Measurements from ENCODE around the gene GFER.
"Not testable (repeated sequence)": the region's sequence is repeated elsewhere in the genome, so short reads cannot be mapped to it uniquely, and the experiment has no call there.

The GFER gene

DNA sequence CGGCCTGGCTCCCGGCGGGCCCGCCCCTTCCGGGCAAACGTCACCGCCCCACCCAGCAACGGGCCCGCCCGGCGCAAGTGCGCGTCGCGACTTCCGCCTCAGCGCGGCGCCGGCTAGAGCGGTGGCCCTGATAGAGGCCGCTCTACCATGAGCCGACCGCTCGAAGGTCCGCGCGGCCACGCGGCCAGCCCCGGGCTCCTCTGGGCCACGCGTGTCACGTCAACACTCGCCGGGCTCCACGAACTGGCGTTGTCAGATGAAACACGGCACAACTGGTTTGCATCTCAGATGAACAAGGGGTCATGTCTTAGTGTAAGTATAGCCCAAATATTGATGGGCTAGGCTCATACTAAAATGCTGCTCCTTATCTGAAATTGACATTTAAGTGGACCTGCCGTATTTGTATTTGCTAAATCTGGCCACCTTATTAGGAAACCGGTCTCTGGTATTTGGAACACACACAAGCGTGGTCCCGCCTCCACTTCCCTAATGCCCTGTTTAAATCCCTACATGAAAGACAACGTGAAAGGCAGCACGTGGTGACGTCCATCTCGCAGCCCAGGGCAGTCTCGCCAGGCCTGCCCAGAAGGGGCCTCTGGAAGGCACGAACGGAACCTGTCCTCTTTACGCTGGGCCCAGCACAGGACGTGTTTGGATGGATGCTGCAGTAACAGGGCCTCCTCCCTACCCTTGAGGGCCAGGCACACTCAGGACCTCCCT, 26.0 kb downstream of the GFER start, which contains the start of gene ZNF598:
TSS of gene ZNF598 (minus strand) at position 31 of the 720 bp plus-strand sequence.
- TF ChIP-seq, protein P1, sequence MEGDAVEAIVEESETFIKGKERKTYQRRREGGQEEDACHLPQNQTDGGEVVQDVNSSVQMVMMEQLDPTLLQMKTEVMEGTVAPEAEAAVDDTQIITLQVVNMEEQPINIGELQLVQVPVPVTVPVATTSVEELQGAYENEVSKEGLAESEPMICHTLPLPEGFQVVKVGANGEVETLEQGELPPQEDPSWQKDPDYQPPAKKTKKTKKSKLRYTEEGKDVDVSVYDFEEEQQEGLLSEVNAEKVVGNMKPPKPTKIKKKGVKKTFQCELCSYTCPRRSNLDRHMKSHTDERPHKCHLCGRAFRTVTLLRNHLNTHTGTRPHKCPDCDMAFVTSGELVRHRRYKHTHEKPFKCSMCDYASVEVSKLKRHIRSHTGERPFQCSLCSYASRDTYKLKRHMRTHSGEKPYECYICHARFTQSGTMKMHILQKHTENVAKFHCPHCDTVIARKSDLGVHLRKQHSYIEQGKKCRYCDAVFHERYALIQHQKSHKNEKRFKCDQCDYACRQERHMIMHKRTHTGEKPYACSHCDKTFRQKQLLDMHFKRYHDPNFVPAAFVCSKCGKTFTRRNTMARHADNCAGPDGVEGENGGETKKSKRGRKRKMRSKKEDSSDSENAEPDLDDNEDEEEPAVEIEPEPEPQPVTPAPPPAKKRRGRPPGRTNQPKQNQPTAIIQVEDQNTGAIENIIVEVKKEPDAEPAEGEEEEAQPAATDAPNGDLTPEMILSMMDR (IDR thresholded peaks at IDR 0.05; ENCODE audit: borderline replicate concordance, extremely low read depth, low read length, poor library complexity, severe bottlenecking), result no peak
- no peak for TF ChIP-seq EZH2 (IDR thresholded peaks at IDR 0.05; ENCODE audit: borderline replicate concordance, low read depth, low read length, severe bottlenecking)
- DNase-seq (peak; percentile 79), ATAC-seq (ENCODE audit: insufficient read depth, low read depth) (peak; percentile 86)
- Histone ChIP-seq H3K4me3 (ENCODE audit: low read depth in 1 of 2, low read length in 2 of 2) (peak within 1 kb of the TSS; percentile 70 to 97), H3K79me2 (ENCODE audit: insufficient read depth, low read length) (peaks cover 58% of the 10 kb centered on the region), H4K20me1 (ENCODE audit: insufficient read depth, low read length) (peaks cover 44% of the 10 kb centered on the region), H2AFZ (ENCODE audit: low read depth, low read length) (peak within 1 kb of the TSS; percentile 76), H3K36me3 (ENCODE audit: insufficient read depth, low read length) (peaks cover 30% of the 10 kb centered on the region), H3K4me1 (ENCODE audit: insufficient read depth, low read length) (peaks cover 45% of the 10 kb centered on the region), H3K4me2 (ENCODE audit: insufficient read depth, low read length) (peak within 1 kb of the TSS; percentile 90), H3K27me3 (ENCODE audit: insufficient read depth, low read length, poor library complexity) (no peaks in the 10 kb centered on the region), H3K9me3 (ENCODE audit: insufficient read depth, low read length, severe bottlenecking) (no peaks in the 10 kb centered on the region), H3K27ac (ENCODE audit: low read length) (peak within 1 kb of the TSS; percentile 80), H3K9ac (ENCODE audit: low read depth, low read length) (peak within 1 kb of the TSS; percentile 95)

DNA sequence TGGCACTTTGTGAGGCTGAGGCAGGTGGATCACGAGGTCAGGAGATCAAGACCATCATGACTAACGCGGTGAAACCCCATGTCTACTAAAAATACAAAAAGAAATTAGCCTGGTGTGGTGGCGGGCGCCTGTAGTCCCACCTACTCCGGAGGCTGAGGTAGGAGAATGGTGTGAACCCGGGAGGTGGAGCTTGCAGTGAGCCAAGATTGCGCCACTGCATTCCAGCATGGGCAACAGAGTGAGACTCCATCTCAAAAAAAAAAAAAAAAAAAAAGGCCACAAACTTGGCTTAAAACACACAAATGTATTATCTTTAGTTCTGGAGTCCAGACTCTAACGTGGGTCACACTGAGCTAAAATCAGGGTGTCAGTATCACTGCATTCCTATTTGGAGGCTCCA, 27.7 kb downstream of the GFER start:
- not testable (repeated sequence) for H2AFZ ChIP-seq (ENCODE audit: low read depth, low read length); H3K9ac ChIP-seq (ENCODE audit: low read depth, low read length); DNase-seq; H3K27me3 ChIP-seq (ENCODE audit: insufficient read depth, low read length, poor library complexity); H3K9me3 ChIP-seq (ENCODE audit: insufficient read depth, low read length, severe bottlenecking); ATAC-seq (ENCODE audit: insufficient read depth, low read depth); H3K4me3 ChIP-seq (ENCODE audit: low read depth in 1 of 2, low read length in 2 of 2); H3K4me2 ChIP-seq (ENCODE audit: insufficient read depth, low read length); H3K27ac ChIP-seq (ENCODE audit: low read length)
- Histone ChIP-seq H4K20me1 (ENCODE audit: insufficient read depth, low read length) (peaks cover 26% of the 10 kb centered on the region), H3K79me2 (ENCODE audit: insufficient read depth, low read length) (peaks cover 40% of the 10 kb centered on the region), H3K4me1 (ENCODE audit: insufficient read depth, low read length) (peaks cover 32% of the 10 kb centered on the region), H3K36me3 (ENCODE audit: insufficient read depth, low read length) (peaks cover 15% of the 10 kb centered on the region)

DNA sequence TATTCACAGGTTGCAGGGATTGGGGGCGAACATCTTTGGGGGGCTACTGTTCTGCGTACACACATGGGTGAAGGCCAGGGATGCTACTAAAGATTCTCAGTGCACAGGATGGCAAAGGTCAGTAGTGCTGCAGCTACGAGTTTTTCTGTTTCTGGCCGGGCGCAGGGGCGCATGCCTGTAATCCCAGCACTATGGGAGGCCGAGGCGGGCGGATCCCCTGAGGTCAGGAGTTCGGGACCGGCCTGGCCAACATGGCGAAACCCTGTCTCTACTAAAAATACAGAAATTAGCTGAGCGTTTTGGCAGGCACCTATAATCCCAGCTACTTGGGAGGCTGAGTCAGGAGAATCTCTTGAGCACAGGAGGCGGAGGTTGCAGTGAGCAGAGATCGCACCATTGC, 29.5 kb downstream of the GFER start:
- H3K27ac ChIP-seq (ENCODE audit: low read length), result no peak overlapping the region
- peaks cover 22% of the 10 kb centered on the region for H3K79me2 ChIP-seq (ENCODE audit: insufficient read depth, low read length)
- peaks cover 14% of the 10 kb centered on the region for H3K4me1 ChIP-seq (ENCODE audit: insufficient read depth, low read length)
- no peak overlapping the region for H3K4me3 ChIP-seq (ENCODE audit: low read depth in 1 of 2, low read length in 2 of 2)
- H4K20me1 ChIP-seq (ENCODE audit: insufficient read depth, low read length), result peaks cover 8% of the 10 kb centered on the region
- no peak overlapping the region for H2AFZ ChIP-seq (ENCODE audit: low read depth, low read length)
- H3K36me3 ChIP-seq (ENCODE audit: insufficient read depth, low read length), result no peaks in the 10 kb centered on the region
- DNase-seq (no peak), ATAC-seq (ENCODE audit: insufficient read depth, low read depth) (no peak)
- no peak overlapping the region for H3K4me2 ChIP-seq (ENCODE audit: insufficient read depth, low read length)
- H3K27me3 ChIP-seq (ENCODE audit: insufficient read depth, low read length, poor library complexity), result no peaks in the 10 kb centered on the region
- H3K9ac ChIP-seq (ENCODE audit: low read depth, low read length), result no peak overlapping the region
- no peaks in the 10 kb centered on the region for H3K9me3 ChIP-seq (ENCODE audit: insufficient read depth, low read length, severe bottlenecking)
- no peak for TF ChIP-seq EZH2 (IDR thresholded peaks at IDR 0.05; ENCODE audit: borderline replicate concordance, low read depth, low read length, severe bottlenecking)
- TF ChIP-seq, protein P1 (IDR thresholded peaks at IDR 0.05; ENCODE audit: borderline replicate concordance, extremely low read depth, low read length, poor library complexity, severe bottlenecking), result no peak

DNA sequence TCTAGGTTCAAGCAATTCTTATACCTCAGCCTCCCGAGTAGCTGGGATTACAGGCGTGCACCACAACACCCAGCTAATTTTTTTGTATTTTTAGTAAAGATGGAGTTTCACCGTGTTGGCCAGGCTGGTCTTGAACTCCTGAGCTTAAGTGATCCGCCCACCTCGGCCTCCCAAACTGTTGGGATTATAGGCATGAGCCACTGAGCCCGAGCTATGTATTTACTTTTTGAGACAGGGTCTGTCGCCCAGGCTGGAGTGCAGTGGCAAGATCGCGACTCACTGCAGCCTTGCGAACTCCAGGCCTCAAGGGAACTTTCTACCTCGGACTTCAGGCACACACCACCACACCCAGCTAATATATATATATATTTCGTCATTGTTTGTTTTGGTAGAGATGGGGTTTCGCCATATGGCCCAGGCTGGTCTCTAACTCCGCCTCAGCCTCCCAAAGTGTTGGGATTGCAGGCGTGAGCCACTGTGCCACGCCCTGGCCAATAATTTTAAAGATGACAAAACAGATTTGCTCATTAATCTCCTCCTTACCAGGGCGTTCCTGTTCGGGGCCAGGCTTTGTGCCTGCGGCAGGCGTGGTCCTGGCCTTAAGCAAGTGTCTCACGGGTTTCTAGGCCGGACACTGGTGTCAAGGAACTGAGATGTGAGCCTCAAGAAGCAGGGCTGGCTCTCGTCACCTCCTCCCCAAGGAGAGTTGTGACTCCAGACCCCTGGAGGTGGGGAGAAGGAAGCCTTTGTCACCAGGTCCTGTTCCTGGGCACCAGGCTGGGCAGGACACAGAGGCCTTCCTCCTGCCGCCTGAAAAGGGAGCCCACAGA, 31.3 kb downstream of the GFER start:
- Histone ChIP-seq H3K79me2 (ENCODE audit: insufficient read depth, low read length) (peaks cover 6% of the 10 kb centered on the region), H3K4me2 (ENCODE audit: insufficient read depth, low read length) (no peak overlapping the region), H3K27me3 (ENCODE audit: insufficient read depth, low read length, poor library complexity) (no peaks in the 10 kb centered on the region), H3K9me3 (ENCODE audit: insufficient read depth, low read length, severe bottlenecking) (no peaks in the 10 kb centered on the region), H3K27ac (ENCODE audit: low read length) (no peak overlapping the region), H3K9ac (ENCODE audit: low read depth, low read length) (no peak overlapping the region), H2AFZ (ENCODE audit: low read depth, low read length) (no peak overlapping the region), H3K36me3 (ENCODE audit: insufficient read depth, low read length) (no peaks in the 10 kb centered on the region), H3K4me1 (ENCODE audit: insufficient read depth, low read length) (peaks cover 6% of the 10 kb centered on the region), H3K4me3 (ENCODE audit: low read depth in 1 of 2, low read length in 2 of 2) (no peak overlapping the region), H4K20me1 (ENCODE audit: insufficient read depth, low read length) (no peaks in the 10 kb centered on the region)
- ATAC-seq (ENCODE audit: insufficient read depth, low read depth) (no peak), DNase-seq (no peak)
- TF ChIP-seq EZH2 (IDR thresholded peaks at IDR 0.05; ENCODE audit: borderline replicate concordance, low read depth, low read length, severe bottlenecking), result no peak
- TF ChIP-seq, protein P1 (IDR thresholded peaks at IDR 0.05; ENCODE audit: borderline replicate concordance, extremely low read depth, low read length, poor library complexity, severe bottlenecking), result no peak

Measured in DND-41 (cell line).